Activated CD8-positive, alpha-beta T cell treated with anti-CD3 and anti-CD28 coated beads, Interleukin-2, amount 10 ng/mL, durations not matched to agents 7 days and 5 days (primary cell): ENCODE results near the gene SLIT1. TPM values are rescaled to one million over a fixed set of nuclear protein-coding genes. Genes with fewer than 3 reads are reported as not detected.
A peak's percentile ranks its signal among the peaks of the same experiment; 100 is the strongest.

Source experiments
- ATAC-seq: fragments of 150-1000 bp; cut with Tn5 transposase; one replicate; pipeline ENCODE4 v1.10.0; 2021; ENCODE audit warnings: moderate library complexity
- CTCF ChIA-PET: fragments of 350-600 bp; sonication (Branson Sonifier 250); formaldehyde crosslinking; loops from one replicate; lab custom pipeline; 2021; ENCODE audit warnings: antibody characterized with exemption; lab: Charles Lee
- POLR2A ChIA-PET: fragments of 350-600 bp; sonication (Branson Sonifier 250); formaldehyde crosslinking; loops from one replicate; lab custom pipeline; 2021; ENCODE audit warnings: antibody characterized with exemption; lab: Charles Lee
- DNase-seq: peaks from one replicate; pipeline ENCODE4 v3.0.0-alpha.2; 2020
- H3K27ac Mint-ChIP-seq: one replicate; pipeline ENCODE4 v1.8.0; 2021; ENCODE audit warnings: mild to moderate bottlenecking, mixed read lengths
- H3K27me3 Mint-ChIP-seq: one replicate; pipeline ENCODE4 v1.8.0; 2021; ENCODE audit warnings: low read depth, mixed read lengths
- H3K36me3 Mint-ChIP-seq: one replicate; pipeline ENCODE4 v1.8.0; 2021; ENCODE audit warnings: low read depth, mixed read lengths
- H3K4me1 Mint-ChIP-seq: one replicate; pipeline ENCODE4 v1.8.0; 2021; ENCODE audit warnings: low read depth, mixed read lengths
- H3K4me3 Mint-ChIP-seq: one replicate; pipeline ENCODE4 v1.8.0; 2021; ENCODE audit warnings: mild to moderate bottlenecking, mixed read lengths
- H3K9me3 Mint-ChIP-seq: one replicate; pipeline ENCODE4 v1.8.0; 2022; ENCODE audit warnings: mixed read lengths; ENCODE audit not compliant: insufficient read depth
- total RNA-seq, 2 experiments: library from RNA; stranded (reverse); gene quantifications; one replicate each; pipeline ENCODE4 v1.2.3, GENCODE V29; 2021

SLIT1 gene
- total RNA-seq, 2 experiments from 2014 or later, result 0.70 to 0.71 TPM

DNA sequence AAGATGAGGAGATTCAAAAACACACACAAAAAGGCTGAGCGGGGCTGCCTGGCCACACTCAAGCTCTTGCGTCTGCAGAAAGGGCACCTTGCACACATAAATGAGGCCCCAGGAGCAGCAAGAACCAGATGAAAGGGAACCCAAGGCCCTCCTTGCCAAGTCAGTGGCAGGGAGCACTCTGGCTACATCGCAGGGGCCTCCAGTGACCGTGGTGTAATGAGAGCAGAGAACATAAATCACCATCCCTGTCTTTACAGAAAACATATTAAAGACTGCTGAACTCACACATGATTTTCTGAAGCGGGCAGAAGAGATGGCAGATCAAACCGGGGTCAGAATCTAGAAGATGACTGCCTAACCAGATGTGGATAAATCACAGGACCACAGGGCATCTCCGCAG is 80.5 kb downstream of the SLIT1 start:
- Mint-ChIP-seq H3K36me3 (no peaks in the 10 kb centered on the region), H3K27ac (no peak overlapping the region), H3K9me3 (no peaks in the 10 kb centered on the region), H3K4me3 (no peak overlapping the region), H3K27me3 (peaks cover 16% of the 10 kb centered on the region), H3K4me1 (peaks cover 4% of the 10 kb centered on the region)
- ChIA-PET CTCF (interaction anchor here (1.5 kb wide), 1 partner anchor 32 kb away, joined by 5 read pairs; no protein-coding TSS in a partner anchor), POLR2A (no interaction called here)
- DNase-seq, result no peak
- no peak for ATAC-seq

DNA sequence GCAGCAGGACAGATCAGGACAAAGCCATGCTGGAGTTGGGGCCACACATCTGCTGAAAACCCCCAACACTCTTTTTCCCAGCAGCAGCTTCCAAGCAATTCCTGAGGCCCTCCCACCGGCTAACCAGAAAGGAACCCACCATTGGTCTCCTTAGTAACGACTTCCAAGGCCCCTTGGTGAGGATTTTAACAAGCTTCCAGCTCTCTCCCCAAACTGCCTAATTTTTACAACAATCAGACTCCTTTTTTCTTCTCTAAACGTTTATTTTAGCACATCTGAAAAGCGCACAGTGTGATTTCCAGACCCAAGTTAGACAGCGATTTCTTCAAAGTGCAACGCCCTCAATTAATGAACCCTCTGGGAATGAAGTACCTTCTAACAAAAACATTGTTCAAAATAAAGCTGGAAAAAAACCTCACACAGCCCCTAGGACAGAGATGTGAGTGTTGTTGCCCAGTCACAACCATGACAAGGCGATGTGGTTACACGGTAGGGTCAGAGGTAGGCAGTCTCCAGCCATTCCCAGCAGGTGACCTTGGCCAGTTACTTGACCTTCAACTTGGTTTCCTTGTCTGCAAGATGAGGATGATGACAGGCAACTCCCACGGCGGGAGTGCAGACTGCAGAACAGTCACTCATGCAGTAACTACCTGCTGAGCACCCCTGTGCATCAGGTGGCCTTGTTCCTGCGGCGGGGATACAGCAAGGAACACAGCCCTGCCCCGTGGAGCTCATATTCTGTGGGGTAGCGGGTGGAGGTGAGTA is 82.3 kb downstream of the SLIT1 start:
- Mint-ChIP-seq H3K9me3 (no peaks in the 10 kb centered on the region), H3K4me1 (peaks cover 4% of the 10 kb centered on the region), H3K4me3 (no peak overlapping the region), H3K27me3 (peaks cover 4% of the 10 kb centered on the region), H3K27ac (no peak overlapping the region), H3K36me3 (no peaks in the 10 kb centered on the region)
- ChIA-PET POLR2A (no interaction called here), CTCF (interaction anchor here (1.0 kb wide), 1 partner anchor 22 kb away, joined by 3 read pairs; no protein-coding TSS in a partner anchor)
- DNase-seq, result no peak
- no peak for ATAC-seq

DNA sequence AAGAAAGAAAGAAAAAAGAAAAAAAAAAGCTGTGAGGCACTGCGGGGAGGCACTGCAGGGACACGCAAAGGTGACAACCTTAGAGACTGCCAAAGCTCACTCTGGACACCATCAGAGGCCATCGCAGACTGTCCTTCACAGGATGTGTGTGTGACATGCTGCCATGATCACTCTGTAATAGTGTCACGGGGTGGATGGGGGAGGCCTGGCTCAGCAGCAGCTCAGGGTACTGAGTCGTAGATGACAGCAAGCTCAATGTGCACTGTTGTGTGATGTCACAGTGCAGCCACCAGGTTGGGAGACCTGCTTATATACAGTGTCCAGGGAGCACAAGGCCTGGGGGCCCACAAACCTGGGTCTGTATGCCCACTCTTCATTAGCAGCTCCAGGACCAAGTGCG is 83.3 kb downstream of the SLIT1 start:
- Mint-ChIP-seq H3K27ac (no peak overlapping the region), H3K4me3 (no peak overlapping the region), H3K27me3 (peaks cover 8% of the 10 kb centered on the region), H3K36me3 (no peaks in the 10 kb centered on the region), H3K9me3 (no peaks in the 10 kb centered on the region), H3K4me1 (no peaks in the 10 kb centered on the region)
- POLR2A ChIA-PET, result no interaction called here
- ATAC-seq (no peak), DNase-seq (no peak)
- CTCF ChIA-PET, result interaction anchor here (1.2 kb wide), 1 partner anchor 94 kb away, joined by 3 read pairs; no protein-coding TSS in a partner anchor

DNA sequence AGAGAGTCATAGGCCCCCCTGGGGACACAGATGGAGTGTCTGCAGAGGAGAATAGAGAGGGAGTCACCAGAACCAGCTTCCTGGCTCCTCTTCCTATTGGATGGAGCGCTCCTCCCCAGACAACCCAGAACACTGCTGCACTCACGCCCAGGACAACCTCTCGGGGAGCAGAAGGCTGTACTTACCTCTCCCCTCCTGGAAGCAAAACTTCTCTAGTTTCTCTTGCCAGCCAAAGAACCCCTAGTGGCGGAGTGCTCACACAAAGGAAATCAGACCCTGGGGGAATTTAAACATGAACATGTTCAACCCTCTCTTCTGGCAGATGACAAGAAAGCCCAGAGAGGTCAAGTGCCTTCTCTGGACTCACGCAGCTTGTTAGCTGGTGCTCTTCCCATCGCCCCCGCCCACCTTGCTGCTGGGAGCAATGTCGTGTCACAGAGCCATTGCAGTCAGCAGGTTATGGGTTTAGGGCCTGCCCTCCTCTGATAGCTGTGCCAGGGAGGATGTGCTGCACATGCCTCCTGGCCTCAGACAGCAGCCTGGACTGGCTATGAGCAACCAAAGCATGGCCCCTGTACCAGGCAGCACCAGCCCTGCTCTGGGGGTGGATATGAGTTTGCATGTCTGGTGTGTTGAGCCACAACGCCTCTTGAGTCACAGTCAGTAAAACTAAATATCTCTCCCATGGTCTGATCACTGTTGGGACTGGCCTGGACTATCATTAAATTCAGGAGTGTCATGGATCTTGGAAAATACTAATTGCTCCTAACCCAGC is 84.4 kb downstream of the SLIT1 start:
- POLR2A ChIA-PET, result no interaction called here
- Mint-ChIP-seq H3K27ac (no peak overlapping the region), H3K4me1 (peaks cover 10% of the 10 kb centered on the region), H3K27me3 (peaks cover 14% of the 10 kb centered on the region), H3K4me3 (no peak overlapping the region), H3K9me3 (no peaks in the 10 kb centered on the region), H3K36me3 (no peaks in the 10 kb centered on the region)
- DNase-seq (no peak), ATAC-seq (no peak)
- CTCF ChIA-PET, result interaction anchor here (1.2 kb wide), 1 partner anchor 110 kb away, joined by 3 read pairs; no protein-coding TSS in a partner anchor

DNA sequence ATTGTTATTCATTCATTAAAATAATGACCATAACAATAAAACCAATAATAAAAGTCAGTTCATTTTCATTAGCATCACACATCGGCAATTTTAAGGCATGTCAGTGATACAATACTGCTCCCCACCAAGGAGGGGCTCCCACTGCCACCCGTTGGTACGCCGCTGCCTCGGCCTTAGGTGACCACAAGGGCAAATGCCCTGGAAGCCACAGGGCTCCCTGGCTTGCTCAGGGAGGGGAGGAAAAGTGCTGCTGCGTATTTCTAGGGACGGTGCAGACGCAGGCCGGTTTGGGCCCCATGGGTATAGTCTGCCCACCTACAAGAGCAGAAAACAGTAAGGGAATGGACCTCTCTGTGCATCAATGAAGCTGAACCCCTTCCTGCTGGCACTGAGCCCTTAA is 85.1 kb downstream of the SLIT1 start:
- Mint-ChIP-seq H3K4me1 (peaks cover 17% of the 10 kb centered on the region), H3K9me3 (no peaks in the 10 kb centered on the region), H3K27ac (no peak overlapping the region), H3K4me3 (no peak overlapping the region), H3K36me3 (no peaks in the 10 kb centered on the region), H3K27me3 (peaks cover 13% of the 10 kb centered on the region)
- ChIA-PET POLR2A (no interaction called here), CTCF (interaction anchor here (1.2 kb wide), 1 partner anchor 110 kb away, joined by 3 read pairs; no protein-coding TSS in a partner anchor)
- no peak for DNase-seq
- ATAC-seq, result no peak

DNA sequence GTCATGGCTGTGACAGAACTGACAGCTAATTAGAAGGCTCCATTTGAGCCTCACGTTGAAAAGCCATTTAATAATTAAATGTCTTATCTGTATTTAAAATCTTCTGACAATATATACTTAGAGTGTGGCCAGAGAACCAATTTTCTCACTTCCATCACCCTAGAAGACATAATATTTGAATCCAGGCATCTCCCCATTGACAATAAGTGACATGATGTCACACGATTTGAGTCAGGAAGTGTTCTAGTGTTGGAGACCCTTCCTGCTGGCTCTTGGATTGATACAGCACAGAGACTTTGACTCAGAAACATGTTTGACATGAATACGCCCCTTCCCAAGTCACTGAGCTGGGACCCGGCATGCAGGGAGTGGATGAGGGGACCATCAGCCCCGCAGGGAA is 85.9 kb downstream of the SLIT1 start:
- POLR2A ChIA-PET, result no interaction called here
- CTCF ChIA-PET, result interaction anchor here (1.6 kb wide), 1 partner anchor 19 kb away, joined by 3 read pairs; no protein-coding TSS in a partner anchor

DNA sequence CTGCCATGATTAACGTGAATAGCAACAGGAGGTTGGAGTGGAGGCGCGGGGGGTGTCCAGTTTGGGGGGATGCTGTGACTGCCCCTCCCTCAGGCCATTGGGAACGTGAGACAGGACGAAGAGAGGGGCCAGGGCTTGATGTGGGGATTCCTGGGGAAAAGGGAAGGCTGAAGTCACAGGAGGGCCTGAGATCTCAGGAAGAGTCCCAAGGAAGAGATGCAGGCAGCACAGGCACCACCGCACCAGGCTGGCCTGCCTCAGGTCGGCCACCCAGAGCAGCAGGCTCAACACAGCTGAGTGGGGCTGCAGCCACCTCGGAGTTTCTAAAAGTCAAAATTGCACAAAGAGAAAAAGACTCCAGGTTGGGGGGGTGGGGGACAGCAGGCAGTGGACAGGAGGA is 86.7 kb downstream of the SLIT1 start:
- DNase-seq (no peak), ATAC-seq (no peak)
- H3K36me3 Mint-ChIP-seq, result no peaks in the 10 kb centered on the region
- H3K27me3 Mint-ChIP-seq, result peaks cover 21% of the 10 kb centered on the region
- H3K9me3 Mint-ChIP-seq, result no peaks in the 10 kb centered on the region
- POLR2A ChIA-PET, result no interaction called here
- peak overlapping the region; percentile 35 for H3K27ac Mint-ChIP-seq
- CTCF ChIA-PET, result interaction anchor here (1.6 kb wide), 1 partner anchor 19 kb away, joined by 3 read pairs; no protein-coding TSS in a partner anchor
- H3K4me3 Mint-ChIP-seq, result no peak overlapping the region
- peaks cover 17% of the 10 kb centered on the region for H3K4me1 Mint-ChIP-seq

More for the DNA sequence above, 85.9 kb downstream of the SLIT1 start:
- Mint-ChIP-seq H3K27me3 (peaks cover 18% of the 10 kb centered on the region), H3K27ac (no peak overlapping the region), H3K4me3 (no peak overlapping the region), H3K9me3 (no peaks in the 10 kb centered on the region), H3K4me1 (peaks cover 17% of the 10 kb centered on the region), H3K36me3 (no peaks in the 10 kb centered on the region)
- DNase-seq, result no peak
- no peak for ATAC-seq

DNA sequence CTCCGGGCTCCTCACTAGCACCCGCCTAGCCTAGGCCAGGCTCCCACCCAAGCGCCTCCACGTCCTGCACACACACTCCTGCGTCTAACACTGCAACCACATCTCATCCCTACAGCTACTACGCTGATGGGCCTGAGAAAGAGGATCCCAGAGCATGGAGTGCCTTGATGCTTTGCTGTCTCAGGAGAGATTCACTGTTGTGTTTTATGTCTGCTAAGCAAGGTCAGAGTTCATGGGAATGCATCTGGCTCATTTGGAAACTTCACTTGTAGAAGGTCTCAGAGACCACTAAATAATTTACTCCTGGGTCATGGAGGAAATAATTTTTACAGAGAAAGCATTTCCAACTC is 88.7 kb downstream of the SLIT1 start:
- Mint-ChIP-seq H3K27ac (no peak overlapping the region), H3K36me3 (no peaks in the 10 kb centered on the region), H3K9me3 (no peaks in the 10 kb centered on the region), H3K4me1 (peaks cover 17% of the 10 kb centered on the region), H3K27me3 (peaks cover 21% of the 10 kb centered on the region), H3K4me3 (no peak overlapping the region)
- DNase-seq (no peak), ATAC-seq (no peak)
- CTCF ChIA-PET, result interaction anchor here (0.9 to 2.1 kb wide), 2 partner anchors 24 to 101 kb away, joined by 3 to 8 read pairs; no protein-coding TSS in a partner anchor
- POLR2A ChIA-PET, result no interaction called here

DNA sequence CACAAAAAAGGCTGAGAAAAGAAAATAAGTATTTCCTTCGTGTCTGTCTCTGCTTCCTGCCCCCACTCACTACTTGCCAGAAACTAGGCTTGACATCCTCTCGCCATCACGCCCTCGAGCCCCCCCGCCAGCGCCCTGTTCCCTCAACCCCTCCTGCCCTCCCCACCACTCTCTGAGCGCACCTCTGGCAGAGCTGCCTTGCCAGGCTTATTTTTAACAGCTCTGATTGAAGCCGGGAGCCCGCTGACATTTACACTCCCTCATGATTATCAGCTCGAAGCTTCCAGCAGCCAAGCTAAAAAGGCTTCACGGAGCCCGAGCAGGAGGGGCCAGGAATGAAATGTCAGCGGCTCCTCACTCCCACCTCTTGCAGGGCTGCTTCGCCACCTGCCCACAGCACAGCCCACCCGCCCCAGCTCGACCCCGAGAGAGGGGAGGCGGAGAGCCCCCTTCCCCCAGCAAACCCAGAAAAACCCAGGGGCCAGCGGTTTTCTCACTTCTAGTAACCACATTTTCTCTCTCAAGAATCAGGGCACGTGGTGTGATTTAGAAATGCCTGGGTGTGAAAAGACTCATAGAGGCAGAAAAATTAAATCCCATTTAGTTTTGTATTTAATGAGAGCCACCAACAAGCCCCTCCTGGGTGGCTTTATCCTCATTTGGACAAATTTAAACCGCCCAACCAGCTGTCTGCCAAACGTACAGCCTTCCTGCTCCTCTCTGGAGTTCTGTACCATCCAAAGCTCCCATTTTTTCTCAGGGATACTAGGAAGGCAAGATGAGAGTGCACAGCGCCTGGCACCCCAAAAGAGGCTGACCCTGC is 89.3 kb downstream of the SLIT1 start:
- H3K9me3 Mint-ChIP-seq, result no peaks in the 10 kb centered on the region
- H3K27me3 Mint-ChIP-seq, result peaks cover 21% of the 10 kb centered on the region
- DNase-seq (peak; percentile 23), ATAC-seq (peak; percentile 19)
- H3K4me3 Mint-ChIP-seq, result no peak overlapping the region
- peaks cover 17% of the 10 kb centered on the region for H3K4me1 Mint-ChIP-seq
- H3K36me3 Mint-ChIP-seq, result no peaks in the 10 kb centered on the region
- CTCF ChIA-PET, result interaction anchor here (1.0 to 2.1 kb wide), 3 partner anchors 15 to 114 kb away, joined by 5 to 12 read pairs (median 8); no protein-coding TSS in a partner anchor
- no peak overlapping the region for H3K27ac Mint-ChIP-seq
- POLR2A ChIA-PET, result interaction anchor here (0.5 kb wide), 1 partner anchor 366 kb away, joined by 6 read pairs; no protein-coding TSS in a partner anchor

DNA sequence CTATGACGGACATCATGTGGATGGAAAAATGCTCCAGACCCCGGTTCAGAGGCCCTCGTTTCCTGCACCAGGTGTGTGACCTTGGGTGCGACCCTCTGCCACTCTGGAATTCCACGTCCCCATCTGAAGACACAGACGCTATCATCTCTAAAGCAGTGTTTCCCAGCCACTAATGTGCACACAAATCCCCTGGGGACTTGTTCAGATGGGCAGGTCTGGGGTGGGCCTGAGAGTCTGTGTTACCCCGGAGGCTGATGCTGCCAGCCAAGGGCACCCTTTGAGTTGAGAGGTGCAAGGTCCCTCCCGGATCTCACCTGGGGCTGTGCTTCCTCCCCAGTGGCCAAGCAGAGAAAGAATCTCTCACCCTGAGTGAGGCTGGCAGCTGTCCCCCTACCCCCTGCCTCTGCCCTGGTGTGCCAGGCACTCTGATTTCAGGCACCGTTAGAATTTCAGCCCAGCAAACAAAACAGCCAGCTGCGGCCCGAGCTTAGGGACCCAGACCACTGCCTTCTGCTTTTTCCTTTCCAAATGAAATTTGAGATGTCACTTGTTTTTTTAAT is 90.0 kb downstream of the SLIT1 start:
- no peaks in the 10 kb centered on the region for H3K36me3 Mint-ChIP-seq
- CTCF ChIA-PET, result interaction anchor here (1.0 to 2.1 kb wide), 4 partner anchors 15 to 115 kb away, joined by 5 to 12 read pairs (median 6); no protein-coding TSS in a partner anchor
- H3K9me3 Mint-ChIP-seq, result no peaks in the 10 kb centered on the region
- ATAC-seq (no peak), DNase-seq (no peak)
- POLR2A ChIA-PET, result interaction anchor here (0.5 kb wide), 1 partner anchor 366 kb away, joined by 6 read pairs; no protein-coding TSS in a partner anchor
- H3K4me1 Mint-ChIP-seq, result peaks cover 17% of the 10 kb centered on the region
- no peak overlapping the region for H3K4me3 Mint-ChIP-seq
- H3K27ac Mint-ChIP-seq, result no peak overlapping the region
- H3K27me3 Mint-ChIP-seq, result peaks cover 25% of the 10 kb centered on the region

DNA sequence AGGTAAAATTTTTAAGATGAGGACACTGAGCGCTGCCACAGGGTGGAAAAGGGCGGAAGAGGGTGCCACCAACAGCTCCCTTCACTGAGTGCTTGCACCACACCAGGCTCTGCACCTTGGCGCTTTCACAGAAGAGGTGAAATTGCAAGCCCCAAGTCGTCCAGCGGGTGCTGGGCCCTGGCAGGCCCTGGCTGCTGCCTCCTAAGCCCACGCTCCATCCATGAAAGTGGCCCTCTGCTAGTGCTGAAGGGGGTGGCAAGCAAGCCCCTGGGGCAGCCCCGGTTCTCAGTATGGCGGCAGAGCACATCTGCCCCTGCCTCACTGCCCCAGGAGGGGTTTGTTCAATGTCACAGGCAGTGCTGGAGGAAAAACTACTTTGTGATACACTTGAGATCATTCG is 95.1 kb downstream of the SLIT1 start:
- H3K27me3 Mint-ChIP-seq, result peaks cover 40% of the 10 kb centered on the region
- no peaks in the 10 kb centered on the region for H3K4me1 Mint-ChIP-seq
- ChIA-PET CTCF (interaction anchor here (1.2 to 1.6 kb wide), 2 partner anchors 17 to 106 kb away, joined by 3 to 4 read pairs; no protein-coding TSS in a partner anchor), POLR2A (no interaction called here)
- no peaks in the 10 kb centered on the region for H3K9me3 Mint-ChIP-seq
- DNase-seq (no peak), ATAC-seq (no peak)
- no peak overlapping the region for H3K4me3 Mint-ChIP-seq
- H3K36me3 Mint-ChIP-seq, result no peaks in the 10 kb centered on the region
- H3K27ac Mint-ChIP-seq, result no peak overlapping the region
